T follicular helper cell (primary cell): ENCODE data around the gene CASD1.

Experiments
- DNase-seq: peaks from one replicate; pipeline ENCODE4 v3.0.0-alpha.2; 2020; ENCODE audit warnings: low read depth
- total RNA-seq, 2 experiments: gene quantifications; one replicate each; lab custom pipeline; 2026; lab: John Stamatoyannopoulos, UW

CASD1 gene
- 34.8 to 53.0 reads per million in 2 experiments for total RNA-seq

DNA sequence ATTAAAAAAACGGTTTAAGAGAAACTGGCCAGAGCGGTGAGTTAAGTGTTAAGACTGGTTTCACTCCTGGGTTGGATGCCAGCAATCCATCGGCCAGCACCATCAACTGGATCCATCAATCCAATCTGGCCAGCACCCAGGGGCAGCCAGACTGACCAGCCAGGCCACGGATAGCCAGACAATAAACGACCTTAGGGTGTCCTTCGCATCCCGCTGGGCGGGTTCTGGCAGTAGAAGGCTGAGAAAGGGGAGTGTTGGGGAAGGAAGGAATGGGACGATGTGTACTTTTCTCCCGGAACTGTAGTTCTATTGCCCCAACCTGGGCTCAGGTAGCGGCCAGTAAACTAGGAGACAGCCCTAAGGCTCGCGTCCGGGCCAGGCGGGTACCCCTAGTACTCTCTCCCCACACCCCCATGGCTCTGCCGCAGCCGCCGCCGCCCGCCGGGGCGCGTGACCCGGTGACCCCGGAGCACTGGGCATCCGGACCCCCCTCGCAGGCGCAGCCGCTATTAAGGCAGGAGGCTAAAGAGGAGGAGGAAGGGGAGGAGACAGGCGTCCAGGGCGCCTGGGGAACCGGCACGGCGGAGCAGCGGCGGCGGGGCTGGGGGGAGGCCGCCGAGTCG is at the start of gene CASD1:
CASD1 (plus strand) TSS at position 546 of the 623 bp plus-strand sequence. CDS start 276 bp downstream, outside the sequence.
- peak; percentile 38 for DNase-seq

DNA sequence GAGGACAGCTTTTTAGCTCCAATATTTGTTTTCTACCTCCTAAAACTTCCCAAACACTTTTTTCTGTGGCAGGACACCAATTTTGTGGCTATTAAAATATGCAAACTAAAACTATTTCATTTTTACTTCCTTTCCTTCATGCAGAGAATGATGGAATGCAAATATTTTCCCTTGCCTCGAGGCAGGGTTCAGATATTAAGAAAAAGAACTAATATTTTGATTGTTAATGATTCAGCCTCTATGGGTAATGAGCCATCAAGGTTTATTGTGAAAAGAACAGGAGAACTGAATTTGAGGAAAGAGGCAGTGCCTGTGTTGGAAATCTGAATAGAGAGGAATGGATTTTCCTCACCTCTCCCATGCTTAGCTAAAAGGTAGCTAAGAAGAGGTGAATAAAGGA is 43.1 kb upstream of the CASD1 start:
- no peak for DNase-seq

DNA sequence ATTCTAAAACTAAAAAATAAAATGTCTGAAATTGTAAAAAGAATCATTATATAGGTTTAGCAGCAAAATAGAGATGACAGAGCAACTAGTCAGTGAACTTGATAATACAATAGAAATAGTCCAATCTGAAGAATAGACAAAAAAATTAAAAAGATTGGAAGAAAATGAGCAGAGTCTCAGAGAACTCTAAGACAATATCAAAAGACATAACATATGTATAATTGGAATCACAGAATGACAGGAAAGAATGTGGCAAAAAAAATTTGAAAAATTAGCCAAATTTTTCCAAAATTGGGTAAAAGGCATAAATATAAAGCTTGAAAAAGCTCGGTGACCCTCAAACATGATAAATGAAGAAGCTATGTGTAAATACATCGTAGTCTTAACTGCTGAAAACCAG is 38.0 kb upstream of the CASD1 start:
- no peak for DNase-seq

- no peak for DNase-seq
Measured at GRCh38 chr7:94472608-94473007, 37.0 kb upstream of the CASD1 start.

- no peak for DNase-seq
Measured at GRCh38 chr7:94476251-94476840, 33.3 kb upstream of the CASD1 start.

DNA sequence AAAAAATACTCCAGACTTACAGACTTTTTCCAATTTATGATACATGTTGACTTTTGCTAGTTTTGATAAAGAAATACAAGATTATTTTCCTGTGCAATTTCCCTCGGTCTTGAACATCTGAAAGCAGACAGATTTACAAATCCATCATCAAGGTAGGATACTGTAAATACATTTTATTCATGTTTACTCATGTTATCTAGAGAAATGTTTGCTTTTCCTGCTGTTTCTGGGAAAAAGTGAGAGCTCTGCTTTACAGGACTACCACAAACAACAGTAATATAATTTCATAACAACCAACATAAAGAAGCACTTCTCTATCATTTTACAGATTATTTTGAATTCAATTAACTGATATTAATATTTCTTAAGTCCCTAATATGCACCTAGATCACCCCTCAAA is 31.7 kb upstream of the CASD1 start:
- no peak for DNase-seq

- DNase-seq: no peak
Measured at GRCh38 chr7:94478648-94479214, 30.9 kb upstream of the CASD1 start.

GRCh38 chr7:94481279-94481678 is 28.3 kb upstream of the CASD1 start:
- DNase-seq: no peak

DNA sequence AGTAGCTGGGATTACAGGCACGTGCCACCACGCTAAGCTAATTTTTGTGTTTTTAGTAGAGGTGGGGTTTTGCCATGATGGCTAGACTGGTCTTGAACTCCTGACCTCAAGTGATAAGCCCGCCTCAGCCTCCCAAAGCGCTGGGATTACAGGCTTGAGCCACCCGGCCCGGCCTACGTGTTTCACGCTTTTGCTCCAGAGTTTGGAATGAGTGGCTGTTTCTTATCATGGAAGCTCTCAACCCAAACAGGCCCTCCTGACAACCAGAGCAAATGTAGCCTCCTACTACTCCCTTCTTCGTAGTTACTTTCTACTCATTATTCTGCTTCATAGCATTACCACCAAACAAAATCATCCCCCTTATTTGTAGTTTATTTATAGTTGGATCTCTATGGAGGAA is 26.8 kb upstream of the CASD1 start:
- DNase-seq: no peak

DNA sequence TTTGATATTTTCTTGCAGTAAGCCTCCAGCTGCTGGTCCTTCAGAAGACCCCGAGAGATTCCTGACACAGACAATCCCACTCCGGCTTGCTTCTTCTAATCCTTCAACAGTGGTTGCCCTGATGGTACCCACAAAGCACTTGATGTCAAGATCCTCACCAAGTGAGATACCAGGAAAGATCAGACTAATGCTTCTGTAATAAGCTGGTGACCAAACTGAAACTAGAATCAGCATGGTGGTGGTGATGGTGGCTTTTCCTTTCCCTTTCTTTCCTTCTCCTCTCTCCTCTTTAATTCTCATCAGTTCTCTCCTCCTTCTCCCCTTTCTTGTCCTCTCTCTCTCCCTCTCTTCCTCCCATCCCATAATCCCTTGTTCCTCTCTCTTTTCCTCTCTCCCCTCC is 25.8 kb upstream of the CASD1 start:
- no peak for DNase-seq

- DNase-seq: no peak
Measured at GRCh38 chr7:94486216-94486615, 23.4 kb upstream of the CASD1 start.

GRCh38 chr7:94491410-94491809 is 18.2 kb upstream of the CASD1 start:
- no peak for DNase-seq

DNA sequence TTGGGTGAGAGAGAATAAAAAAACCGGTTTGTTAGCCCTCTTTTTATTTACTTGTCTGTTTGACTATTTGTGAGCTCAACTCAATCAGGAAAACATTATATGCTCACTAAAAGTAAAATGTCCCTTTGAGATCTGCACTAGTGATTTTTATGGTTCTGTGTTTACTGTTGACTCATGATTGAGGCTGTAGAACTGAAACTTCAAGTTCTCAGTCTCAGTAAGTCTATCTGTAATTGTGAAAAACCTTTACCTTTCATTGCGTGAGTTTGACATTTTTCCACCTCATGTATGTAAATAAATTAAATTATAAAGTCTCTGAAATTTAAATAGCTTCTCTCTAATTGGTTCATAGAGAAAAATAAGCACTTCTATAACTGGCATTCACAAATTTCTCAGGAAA is 17.0 kb upstream of the CASD1 start:
- no peak for DNase-seq

GRCh38 chr7:94497874-94498670 is 11.5 kb upstream of the CASD1 start:
- no peak for DNase-seq

DNA sequence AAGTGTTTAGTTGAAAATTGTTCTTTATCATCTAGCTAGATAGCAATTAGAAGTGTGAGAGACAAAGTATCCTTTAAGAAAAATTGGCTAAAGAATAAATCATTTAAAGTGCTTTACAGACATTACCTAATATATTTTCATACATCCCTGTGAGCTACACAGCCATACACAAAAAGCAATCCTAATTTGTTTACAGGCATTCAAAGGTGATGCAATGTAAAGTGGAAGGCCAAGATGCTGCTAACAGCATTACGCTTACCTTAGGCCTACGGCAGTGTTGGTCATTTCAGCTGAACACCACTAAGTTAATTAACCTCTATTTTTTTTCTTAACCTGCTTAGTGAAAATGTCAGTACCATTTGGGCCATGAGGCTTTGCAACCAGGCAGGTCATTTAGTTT is 10.7 kb upstream of the CASD1 start:
- DNase-seq: no peak

DNA sequence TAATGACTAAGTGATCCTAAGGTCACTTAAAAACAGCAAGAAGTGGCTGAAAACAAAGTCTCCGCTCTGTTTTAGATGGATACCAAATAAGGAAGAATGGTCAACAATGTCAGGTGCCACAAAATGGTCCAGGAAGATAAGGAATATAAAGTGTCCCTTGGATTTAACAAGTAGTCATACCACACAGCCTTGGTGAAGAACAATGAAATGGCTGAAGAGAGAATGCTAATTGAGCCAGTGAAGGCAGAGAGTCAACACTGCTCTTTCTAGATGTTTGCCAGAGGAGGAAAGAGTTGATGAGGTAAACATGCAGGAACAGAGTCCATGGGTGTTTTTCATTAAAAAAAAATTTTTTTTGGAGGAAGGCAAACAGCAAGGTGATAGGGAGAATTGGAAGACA is 2.1 kb upstream of the CASD1 start:
- no peak for DNase-seq

- DNase-seq: no peak
Measured at GRCh38 chr7:94507962-94508361, 1.6 kb upstream of the CASD1 start.

- peak; percentile 42 for DNase-seq
Measured at GRCh38 chr7:94509887-94510581, 425 bp downstream of the CASD1 start.

DNA sequence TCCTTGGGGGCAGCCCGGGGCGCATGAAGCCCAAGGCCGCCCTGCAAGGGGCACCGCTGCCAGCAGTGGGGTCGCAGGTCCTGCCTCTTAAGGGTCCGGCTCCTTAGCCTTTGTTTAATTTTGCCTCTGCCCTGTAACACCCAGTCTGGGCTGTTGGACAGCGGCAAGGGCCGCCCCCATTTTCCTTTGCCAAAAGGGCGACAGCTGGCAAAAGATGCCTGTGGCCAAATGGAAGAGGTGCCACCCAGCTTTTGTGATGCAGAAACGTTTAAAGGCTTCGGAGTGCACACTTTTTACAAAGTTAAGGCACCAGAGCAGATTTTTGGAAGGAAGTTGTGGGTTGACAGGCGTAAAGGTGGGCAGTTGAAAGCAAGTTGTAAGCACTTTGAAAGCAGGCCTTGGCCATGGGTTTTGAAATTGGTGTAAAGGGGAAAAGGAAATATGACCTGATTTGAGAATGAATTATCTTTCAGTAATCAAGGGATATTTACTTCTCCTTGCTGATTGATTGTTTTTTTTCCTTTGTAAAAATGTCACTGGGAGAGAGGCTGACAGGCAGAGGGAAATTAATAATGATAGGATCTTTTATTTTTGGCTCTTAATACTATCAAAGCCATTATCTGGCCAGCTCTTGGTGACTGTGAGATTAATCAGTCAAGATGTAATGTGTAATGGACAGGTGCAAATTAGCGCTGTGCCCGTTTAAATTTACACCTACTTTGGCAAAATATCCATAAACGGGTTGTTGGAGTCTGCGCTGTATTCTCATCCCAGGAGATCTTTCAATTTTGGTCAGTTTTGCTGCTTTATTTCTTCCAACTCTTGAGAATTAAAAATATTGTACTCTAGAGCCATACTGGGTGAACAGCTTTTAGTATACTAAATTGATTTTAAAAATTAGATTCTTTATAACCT is 1.2 kb downstream of the CASD1 start:
- no peak for DNase-seq

DNA sequence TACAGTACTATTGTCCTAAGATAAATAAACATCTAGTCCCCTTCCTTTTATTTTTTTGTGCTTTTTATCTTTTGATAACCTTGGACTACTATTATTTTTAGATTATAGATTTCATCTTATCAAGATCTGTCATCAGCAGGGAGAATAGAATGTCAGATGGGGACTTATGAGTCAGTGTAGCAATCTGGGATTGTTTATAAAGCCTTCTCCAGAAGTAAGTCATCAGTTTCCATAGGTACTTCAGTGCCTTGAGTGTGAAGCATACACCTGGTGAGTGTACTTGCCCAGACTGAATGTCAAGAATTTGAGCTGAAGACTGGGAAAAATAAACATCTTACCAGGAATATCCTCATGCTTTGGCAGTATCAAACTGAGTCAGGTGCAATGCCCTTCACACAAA is 2.1 kb downstream of the CASD1 start:
- no peak for DNase-seq
